HEK293T (cell line): ENCODE data around the gene TMPRSS9.
"Not testable (repeated sequence)": the region's sequence is repeated elsewhere in the genome, so short reads cannot be mapped to it uniquely, and the experiment has no call there.

Experiments
- CTBP1 ChIP-seq: fragments of 450-650 bp; IDR thresholded peaks from 2 replicates; pipeline ENCODE4 v1.6.1; 2016; ENCODE audit warnings: borderline replicate concordance
- SP1 ChIP-seq: fragments of 450-650 bp; IDR thresholded peaks from 2 replicates; pipeline ENCODE4 v1.6.1; 2017
- SUZ12 ChIP-seq: fragments of 450-650 bp; IDR thresholded peaks from 2 replicates; pipeline ENCODE4 v1.6.1; 2016; ENCODE audit warnings: mild to moderate bottlenecking

DNA sequence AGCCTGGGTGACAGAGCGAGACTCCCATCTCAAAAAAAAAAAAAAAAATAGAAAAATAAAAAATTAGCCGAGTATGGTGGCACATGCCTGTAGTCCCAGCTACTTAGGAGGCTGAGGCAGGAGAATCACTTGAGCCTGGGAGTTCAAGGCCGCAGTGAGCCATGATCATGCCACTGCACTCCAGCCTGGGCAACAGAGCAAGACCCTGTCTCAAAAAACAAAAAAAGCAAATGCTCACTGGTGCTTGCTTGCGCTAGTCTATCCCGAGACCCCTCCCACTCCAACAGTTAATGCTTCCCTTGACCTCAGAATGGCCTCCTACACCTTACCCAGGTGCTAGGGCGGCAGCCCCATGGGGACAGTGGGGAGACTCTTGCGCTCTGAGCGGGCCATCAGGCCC lies 57.4 kb downstream of the TMPRSS9 start:
- not testable (repeated sequence) for TF ChIP-seq SUZ12, SP1, CTBP1
